Nephron (organoid): ENCODE results near the gene NCOA5.
A peak's percentile ranks its signal among the peaks of the same experiment; 100 is the strongest.

Experiments
- H3K27ac Mint-ChIP-seq, 3 experiments: 2 replicates each; pipeline ENCODE4 v1.8.0; 2020; ENCODE audit warnings: mixed read lengths in 3 of 3, mild to moderate bottlenecking in 2 of 3, moderate library complexity in 1 of 3
- H3K27me3 Mint-ChIP-seq: 2 replicates; pipeline ENCODE4 v1.8.0; 2021; ENCODE audit warnings: low read depth, mild to moderate bottlenecking, moderate library complexity, mixed read lengths
- H3K36me3 Mint-ChIP-seq: 2 replicates; pipeline ENCODE4 v1.8.0; 2020; ENCODE audit warnings: low read depth, mixed read lengths
- H3K4me1 Mint-ChIP-seq: 2 replicates; pipeline ENCODE4 v1.8.0; 2020; ENCODE audit warnings: mixed read lengths
- H3K4me3 Mint-ChIP-seq, 3 experiments: 2 replicates each; pipeline ENCODE4 v1.8.0; 2020; ENCODE audit warnings: mild to moderate bottlenecking in 3 of 3, mixed read lengths in 3 of 3, moderate library complexity in 2 of 3
- H3K9me3 Mint-ChIP-seq: 2 replicates; pipeline ENCODE4 v1.8.0; 2020; ENCODE audit warnings: mixed read lengths
- TF ChIP-seq, protein P1 (sequence below), 3 experiments: fragments of 200-600 bp; sonication (generic); IDR thresholded peaks; one replicate each; pipeline ENCODE4 v1.5.0; 2021; ENCODE audit warnings: antibody characterized with exemption in 3 of 3; ENCODE audit not compliant: unreplicated experiment in 3 of 3

The NCOA5 gene

DNA sequence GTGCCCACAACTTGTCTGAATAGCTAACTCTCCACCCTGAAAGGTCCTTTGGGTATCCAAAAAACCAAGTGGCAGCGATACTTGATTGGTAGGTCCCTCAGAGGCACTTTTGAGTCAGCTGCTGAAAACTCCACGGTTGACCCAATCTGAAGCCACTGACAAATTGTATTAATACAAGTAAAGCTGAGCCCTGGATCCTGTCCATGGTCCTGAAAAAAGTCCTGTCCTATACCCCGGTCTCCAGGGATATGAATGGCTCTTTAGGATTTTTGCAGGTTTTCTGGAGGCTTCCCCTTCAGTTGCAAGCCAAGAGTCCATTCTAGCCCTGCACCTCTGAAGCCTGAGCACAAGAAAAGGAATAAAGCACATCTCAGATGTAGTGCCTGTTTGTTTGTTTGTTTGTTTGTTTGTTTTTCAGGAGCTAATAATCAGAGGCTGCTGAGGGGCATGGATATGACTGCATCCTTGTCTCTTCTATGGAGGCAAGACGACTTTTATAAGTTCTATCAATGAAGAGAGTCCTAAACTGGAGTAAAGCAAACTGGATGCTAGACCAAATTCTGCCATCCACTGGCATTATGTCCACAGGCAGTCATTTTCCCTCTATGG is 62.4 kb downstream of the NCOA5 start:
- Mint-ChIP-seq H3K27ac (no peak overlapping the region), H3K27me3 (peaks cover 96% of the 10 kb centered on the region), H3K36me3 (no peaks in the 10 kb centered on the region), H3K4me3 (no peak overlapping the region), H3K9me3 (peaks cover 2% of the 10 kb centered on the region), H3K4me1 (no peaks in the 10 kb centered on the region)
- TF ChIP-seq, protein P1, sequence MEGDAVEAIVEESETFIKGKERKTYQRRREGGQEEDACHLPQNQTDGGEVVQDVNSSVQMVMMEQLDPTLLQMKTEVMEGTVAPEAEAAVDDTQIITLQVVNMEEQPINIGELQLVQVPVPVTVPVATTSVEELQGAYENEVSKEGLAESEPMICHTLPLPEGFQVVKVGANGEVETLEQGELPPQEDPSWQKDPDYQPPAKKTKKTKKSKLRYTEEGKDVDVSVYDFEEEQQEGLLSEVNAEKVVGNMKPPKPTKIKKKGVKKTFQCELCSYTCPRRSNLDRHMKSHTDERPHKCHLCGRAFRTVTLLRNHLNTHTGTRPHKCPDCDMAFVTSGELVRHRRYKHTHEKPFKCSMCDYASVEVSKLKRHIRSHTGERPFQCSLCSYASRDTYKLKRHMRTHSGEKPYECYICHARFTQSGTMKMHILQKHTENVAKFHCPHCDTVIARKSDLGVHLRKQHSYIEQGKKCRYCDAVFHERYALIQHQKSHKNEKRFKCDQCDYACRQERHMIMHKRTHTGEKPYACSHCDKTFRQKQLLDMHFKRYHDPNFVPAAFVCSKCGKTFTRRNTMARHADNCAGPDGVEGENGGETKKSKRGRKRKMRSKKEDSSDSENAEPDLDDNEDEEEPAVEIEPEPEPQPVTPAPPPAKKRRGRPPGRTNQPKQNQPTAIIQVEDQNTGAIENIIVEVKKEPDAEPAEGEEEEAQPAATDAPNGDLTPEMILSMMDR (IDR thresholded peaks at IDR 0.05; ENCODE audit: unreplicated experiment in 3 of 3), result no peak

DNA sequence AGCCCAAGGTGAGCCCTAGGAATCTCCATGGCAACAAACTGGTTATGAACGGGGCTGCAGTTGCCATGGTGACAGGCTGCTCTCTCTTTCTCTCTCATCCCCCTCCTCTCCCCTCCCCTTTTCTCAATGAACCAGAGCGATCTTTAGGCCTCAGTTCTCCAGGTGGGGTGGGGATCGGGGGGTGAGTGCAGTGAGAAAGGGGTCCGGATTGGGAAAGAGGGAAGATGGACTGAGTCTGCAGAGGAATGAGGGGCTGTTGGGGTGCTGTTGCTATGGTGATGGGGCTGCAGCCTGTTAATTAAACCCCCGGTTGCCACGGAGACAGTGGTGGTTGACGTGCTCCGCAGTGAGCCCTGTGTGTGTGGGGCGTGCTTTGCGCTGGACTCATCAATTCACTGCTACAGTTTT is 64.4 kb downstream of the NCOA5 start:
- no peak overlapping the region for H3K4me3 Mint-ChIP-seq
- H3K4me1 Mint-ChIP-seq, result peaks cover 7% of the 10 kb centered on the region
- no peaks in the 10 kb centered on the region for H3K36me3 Mint-ChIP-seq
- TF ChIP-seq, protein P1 (IDR thresholded peaks at IDR 0.05; ENCODE audit: unreplicated experiment in 3 of 3), result no peak
- H3K27me3 Mint-ChIP-seq, result peaks cover 91% of the 10 kb centered on the region
- peaks cover 2% of the 10 kb centered on the region for H3K9me3 Mint-ChIP-seq
- H3K27ac Mint-ChIP-seq, result no peak overlapping the region

DNA sequence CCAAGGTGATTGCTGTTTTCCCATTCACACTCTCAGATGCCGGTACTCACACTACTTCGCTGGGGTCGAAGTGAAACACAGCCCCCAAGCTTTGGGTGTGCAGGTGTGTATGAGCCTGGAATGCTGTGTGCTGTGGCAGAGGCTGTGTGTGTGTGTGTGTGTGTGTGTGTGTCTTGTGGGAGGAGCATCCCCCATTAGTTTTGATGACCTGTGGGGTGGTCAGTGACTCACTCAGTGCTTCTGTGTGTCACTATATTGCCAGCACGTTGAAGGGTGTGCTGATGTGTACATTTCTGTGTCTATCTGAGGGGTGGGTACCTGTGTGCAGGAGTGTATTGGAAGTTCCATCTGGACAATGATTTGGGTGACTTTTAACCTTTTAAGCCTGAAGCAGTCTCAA is 65.8 kb downstream of the NCOA5 start:
- H3K9me3 Mint-ChIP-seq, result no peaks in the 10 kb centered on the region
- H3K4me3 Mint-ChIP-seq, result peak overlapping the region; percentile 19 to 60 (median 46)
- TF ChIP-seq, protein P1 (IDR thresholded peaks at IDR 0.05; ENCODE audit: unreplicated experiment in 3 of 3), result no peak
- no peaks in the 10 kb centered on the region for H3K36me3 Mint-ChIP-seq
- peaks cover 7% of the 10 kb centered on the region for H3K4me1 Mint-ChIP-seq
- no peak overlapping the region for H3K27ac Mint-ChIP-seq
- H3K27me3 Mint-ChIP-seq, result peaks cover 78% of the 10 kb centered on the region

DNA sequence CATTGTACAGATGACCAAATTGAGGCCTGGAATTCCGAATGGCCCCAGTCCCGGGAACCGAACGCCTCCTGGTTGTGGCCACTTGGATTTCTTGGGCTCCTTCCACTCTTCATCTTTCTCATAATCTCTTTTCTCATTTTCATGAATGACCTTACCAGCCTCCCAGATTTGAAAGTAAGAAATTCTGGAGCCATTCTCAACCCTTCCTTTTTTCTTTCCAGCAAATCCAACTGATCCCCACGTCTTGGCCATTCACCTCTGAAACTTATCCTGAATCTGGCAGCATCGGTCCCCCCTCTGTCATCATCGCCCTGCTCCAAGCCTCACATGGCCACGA is 66.6 kb downstream of the NCOA5 start:
- TF ChIP-seq, protein P1 (IDR thresholded peaks at IDR 0.05; ENCODE audit: unreplicated experiment in 3 of 3), result no peak
- peaks cover 7% of the 10 kb centered on the region for H3K4me1 Mint-ChIP-seq
- H3K9me3 Mint-ChIP-seq, result no peaks in the 10 kb centered on the region
- no peaks in the 10 kb centered on the region for H3K36me3 Mint-ChIP-seq
- no peak overlapping the region for H3K27ac Mint-ChIP-seq
- peaks cover 78% of the 10 kb centered on the region for H3K27me3 Mint-ChIP-seq
- H3K4me3 Mint-ChIP-seq, result peak overlapping the region; percentile 43 to 82 (median 60)

DNA sequence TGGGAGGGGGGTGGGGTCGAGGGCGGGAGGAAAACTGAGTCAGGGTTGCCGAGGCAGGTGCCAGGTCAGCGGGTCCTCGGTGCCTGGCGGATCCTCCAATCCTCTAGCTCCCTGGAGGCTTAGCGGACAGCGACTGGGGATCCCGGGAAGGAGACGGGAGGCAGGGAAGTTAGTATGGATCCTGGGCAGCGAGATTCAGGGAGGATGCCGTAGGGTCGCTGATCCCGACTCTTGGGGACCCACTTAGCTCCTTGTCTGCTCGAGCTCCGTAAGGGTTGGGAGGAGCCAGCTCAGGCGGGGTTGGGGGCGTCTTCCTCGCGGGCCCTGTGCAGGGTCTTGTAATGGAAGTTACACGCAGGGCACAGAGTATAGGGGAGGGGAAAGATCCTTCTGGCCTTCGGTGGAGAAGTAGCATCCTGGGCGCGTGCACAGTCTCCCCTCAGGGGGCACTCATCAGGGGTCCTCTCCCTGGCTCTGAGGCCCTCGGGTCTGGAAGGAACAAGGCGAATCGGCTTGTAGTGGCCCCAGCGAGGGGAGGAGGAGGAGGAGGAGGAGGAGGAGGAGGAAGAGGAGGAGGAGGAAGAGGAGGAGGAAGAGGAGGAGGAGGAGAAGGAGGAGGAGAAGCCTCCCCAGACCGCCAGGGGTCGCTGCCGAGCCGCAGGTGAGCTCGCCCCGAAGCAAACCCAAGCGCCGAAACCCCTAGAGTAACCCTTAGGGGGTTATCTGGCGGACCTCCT is 67.2 kb downstream of the NCOA5 start:
- no peaks in the 10 kb centered on the region for H3K9me3 Mint-ChIP-seq
- peak overlapping the region; percentile 77 to 82 (median 79) for H3K4me3 Mint-ChIP-seq
- TF ChIP-seq, protein P1 (IDR thresholded peaks at IDR 0.05; ENCODE audit: unreplicated experiment in 3 of 3), result peak; percentile 43 to 53 (median 53)
- peaks cover 78% of the 10 kb centered on the region for H3K27me3 Mint-ChIP-seq
- no peaks in the 10 kb centered on the region for H3K36me3 Mint-ChIP-seq
- H3K27ac Mint-ChIP-seq, result no peak overlapping the region
- peaks cover 7% of the 10 kb centered on the region for H3K4me1 Mint-ChIP-seq
